Amygdala (tissue), 56 donors: ENCODE data around the gene TNS3.

Experiments used
- DNase-seq, 56 donors: peaks; one replicate each; lab custom pipeline; 2025; lab: John Stamatoyannopoulos, UW

Gene TNS3

GRCh38 chr7:47303695-47304453 is 278.0 kb downstream of the TNS3 start:
- no peak for DNase-seq

GRCh38 chr7:47303014-47303694 is 278.8 kb downstream of the TNS3 start:
- peak in 1 of 56 donors; percentile 55 for DNase-seq

GRCh38 chr7:47302560-47302959 is 279.4 kb downstream of the TNS3 start:
- peak in 8 of 56 donors; percentile 16 to 55 (median 34) for DNase-seq

- DNase-seq, result no peak
Observed at GRCh38 chr7:47301657-47302295, 280.1 kb downstream of the TNS3 start.

- peak in 4 of 56 donors; percentile 9 to 25 (median 16) for DNase-seq
Observed at GRCh38 chr7:47301105-47301477, 280.8 kb downstream of the TNS3 start.

GRCh38 chr7:47300472-47301104 is 281.3 kb downstream of the TNS3 start:
- peak in 19 of 56 donors; percentile 12 to 46 (median 26) for DNase-seq

- DNase-seq, result no peak
Observed at GRCh38 chr7:47299496-47299895, 282.4 kb downstream of the TNS3 start.

GRCh38 chr7:47298636-47299035 is 283.3 kb downstream of the TNS3 start:
- DNase-seq, result no peak

GRCh38 chr7:47297120-47297519 is 284.8 kb downstream of the TNS3 start:
- no peak for DNase-seq

- DNase-seq, result no peak
Observed at GRCh38 chr7:47295606-47296005, 286.3 kb downstream of the TNS3 start.

- no peak for DNase-seq
Observed at GRCh38 chr7:47294556-47295222, 287.2 kb downstream of the TNS3 start.

GRCh38 chr7:47293884-47294555 is 287.9 kb downstream of the TNS3 start:
- DNase-seq, result no peak

- DNase-seq, result no peak
Observed at GRCh38 chr7:47292832-47293309, 289.0 kb downstream of the TNS3 start.

GRCh38 chr7:47291461-47292081 is 290.3 kb downstream of the TNS3 start:
- DNase-seq, result no peak

GRCh38 chr7:47290867-47291266 is 291.0 kb downstream of the TNS3 start:
- DNase-seq, result no peak

- no peak for DNase-seq
Observed at GRCh38 chr7:47290466-47290865, 291.4 kb downstream of the TNS3 start.

GRCh38 chr7:47288060-47288459 is 293.9 kb downstream of the TNS3 start:
- DNase-seq, result no peak

GRCh38 chr7:47285860-47286491 is 295.9 kb downstream of the TNS3 start:
- no peak for DNase-seq
